GM12878 (cell line): Measurements from ENCODE around the gene TGM2. TPM values are rescaled to one million over a fixed set of nuclear protein-coding genes. Genes with fewer than 3 reads are reported as not detected.

Experiments used
- ATAC-seq: fragments of 200-7000 bp; cut with Tn5 transposase; 3 replicates; pipeline ENCODE4 v1.9.1; 2020; ENCODE audit warnings: mild to moderate bottlenecking, moderate library complexity
- BruUV-seq: library from RNA; stranded (reverse); fragments of 400-500 nt; replicated peaks from 2 replicates; lab custom pipeline; 2021; lab: Mats Ljungman, UMichigan
- CTCF ChIA-PET: fragments of 300-600 bp; sonication (Branson Sonifier 250); formaldehyde crosslinking; extraction: SDS; loops from one replicate; lab custom pipeline; 2021; ENCODE audit warnings: inconsistent platforms; lab: Yijun Ruan, JAX
- POLR2A ChIA-PET: fragments of 350-600 bp; formaldehyde crosslinking; extraction: SDS; loops from one replicate; lab custom pipeline; 2021; ENCODE audit warnings: inconsistent platforms; lab: Charles Lee
- RAD21 ChIA-PET: fragments of 300-600 bp; sonication (Branson Sonifier 250); formaldehyde crosslinking; loops from one replicate; lab custom pipeline; 2023; ENCODE audit warnings: antibody characterized with exemption; ENCODE audit not compliant: unreplicated experiment; lab: Charles Lee
- SMC1A ChIA-PET: fragments of 300-600 bp; sonication (Branson Sonifier 250); formaldehyde crosslinking; loops from one replicate; lab custom pipeline; 2023; ENCODE audit not compliant: unreplicated experiment, uncharacterized antibody; lab: Charles Lee
- DNase-seq: peaks from one replicate; pipeline ENCODE4 v3.0.0-alpha.2; 2011; ENCODE audit warnings: low read depth, low spot score
- FAIRE-seq: peaks from 3 replicates; lab custom pipeline; 2011; peaks lifted over from hg19 to GRCh38; lab: Jason Lieb, UNC
- H2AFZ ChIP-seq: 2 replicates; pipeline ENCODE4 v1.6.0; 2011; ENCODE audit warnings: low read depth, low read length, control low read depth; ENCODE audit not compliant: control insufficient read depth
- H3K27ac ChIP-seq: 2 replicates; pipeline ENCODE4 v1.5.1; 2011; ENCODE audit warnings: control low read depth; ENCODE audit not compliant: control insufficient read depth, insufficient read depth
- H3K27me3 ChIP-seq, 2 experiments: replicated peaks in 1 of 2; 2 replicates each; pipeline versions ENCODE4 v1.6.0 to v1.6.1; 2011; ENCODE audit warnings: low read length in 1 of 2; ENCODE audit not compliant: control insufficient read depth in 2 of 2, insufficient read depth in 2 of 2
- H3K36me3 ChIP-seq, 2 experiments: 2 replicates each; pipeline ENCODE4 v1.5.1; 2011; ENCODE audit warnings: low read length in 1 of 2; ENCODE audit not compliant: control insufficient read depth in 2 of 2, insufficient read depth in 2 of 2
- H3K4me1 ChIP-seq: 2 replicates; pipeline ENCODE4 v1.6.1; 2011; ENCODE audit warnings: mild to moderate bottlenecking, low read length, moderate library complexity, mixed read lengths; ENCODE audit not compliant: control insufficient read depth, insufficient read depth
- H3K4me2 ChIP-seq: 2 replicates; pipeline ENCODE4 v1.6.0; 2011; ENCODE audit warnings: control low read depth; ENCODE audit not compliant: control insufficient read depth, insufficient read depth
- H3K4me3 ChIP-seq: fragments of 200-600 bp; sonication (generic); 2 replicates; pipeline ENCODE4 v1.5.1; 2016
- H3K79me2 ChIP-seq: 2 replicates; pipeline ENCODE4 v1.6.0; 2011; ENCODE audit warnings: low read length; ENCODE audit not compliant: control insufficient read depth, insufficient read depth
- H3K9ac ChIP-seq: 2 replicates; pipeline ENCODE4 v1.8.0; 2011; ENCODE audit warnings: low read length, control low read depth, mixed read lengths; ENCODE audit not compliant: control insufficient read depth, insufficient read depth
- H3K9me3 ChIP-seq: replicated peaks from 3 replicates; pipeline ENCODE4 v1.5.1; 2011; ENCODE audit warnings: mild to moderate bottlenecking, low read length; ENCODE audit not compliant: control insufficient read depth, insufficient read depth
- H4K20me1 ChIP-seq: 2 replicates; pipeline ENCODE4 v1.6.0; 2011; ENCODE audit not compliant: control insufficient read depth, insufficient read depth
- CREB1 ChIP-seq: IDR thresholded peaks from 2 replicates; pipeline ENCODE4 v1.6.1; 2012; ENCODE audit warnings: low read depth, mild to moderate bottlenecking, inconsistent platforms
- EGR1 ChIP-seq, 2 experiments: IDR thresholded peaks; 1 replicate in 1 of 2; 2 replicates in 1 of 2; pipeline ENCODE4 v1.6.1; 2011 to 2012; ENCODE audit warnings: low read depth in 2 of 2, low read length in 2 of 2, borderline replicate concordance in 1 of 2, mild to moderate bottlenecking in 1 of 2, moderate library complexity in 1 of 2
- HSF1 ChIP-seq: fragments of 150-350 bp; IDR thresholded peaks from 2 replicates; pipeline ENCODE4 v1.6.1; 2014; ENCODE audit warnings: mild to moderate bottlenecking, low read depth, low read length
- IKZF2 ChIP-seq, 2 experiments: fragments of 450-650 bp; IDR thresholded peaks; 2 replicates each; pipeline ENCODE4 v1.6.1; 2017; ENCODE audit warnings: mild to moderate bottlenecking in 2 of 2, moderate library complexity in 2 of 2
- JUND ChIP-seq: IDR thresholded peaks from 2 replicates; pipeline ENCODE4 v1.6.1; 2012; ENCODE audit warnings: low read depth, mild to moderate bottlenecking, low read length, improper control_type of control experiment, moderate library complexity
- MEF2A ChIP-seq: IDR thresholded peaks from 2 replicates; pipeline ENCODE4 v1.6.1; 2011; ENCODE audit warnings: low read depth, mild to moderate bottlenecking, low read length, moderate library complexity; ENCODE audit not compliant: insufficient read depth
- MTA2 ChIP-seq: fragments of 450-650 bp; IDR thresholded peaks from 2 replicates; pipeline ENCODE4 v1.6.1; 2016; ENCODE audit warnings: low read depth, mild to moderate bottlenecking, moderate library complexity
- MYC ChIP-seq: IDR thresholded peaks from 2 replicates; pipeline ENCODE4 v1.6.1; 2011; ENCODE audit warnings: mild to moderate bottlenecking, low read length, moderate library complexity, inconsistent platforms; ENCODE audit not compliant: insufficient read depth, insufficient replicate concordance, insufficient read length, severe bottlenecking
- NFYB ChIP-seq: IDR thresholded peaks from 2 replicates; pipeline ENCODE4 v1.6.1; 2011; ENCODE audit warnings: low read depth, mild to moderate bottlenecking, low read length, improper control_type of control experiment, moderate library complexity; ENCODE audit not compliant: insufficient read depth
- POU2F2 ChIP-seq: IDR thresholded peaks from 3 replicates; pipeline ENCODE4 v1.6.1; 2011; ENCODE audit warnings: low read depth, mild to moderate bottlenecking, low read length, borderline replicate concordance
- STAT1 ChIP-seq: fragments of 450-650 bp; conservative IDR thresholded peaks from 2 replicates; pipeline ENCODE4 v1.6.1; 2014; ENCODE audit warnings: antibody characterized with exemption, mild to moderate bottlenecking
- USF1 ChIP-seq: IDR thresholded peaks from 2 replicates; pipeline ENCODE4 v1.6.1; 2011; ENCODE audit warnings: borderline replicate concordance, low read depth, mild to moderate bottlenecking, moderate library complexity, mixed read lengths, low read length; ENCODE audit not compliant: insufficient read depth; ENCODE audit errors: extremely low read length
- ZNF592 ChIP-seq: fragments of 450-650 bp; IDR thresholded peaks from 2 replicates; pipeline ENCODE4 v1.6.1; 2017; ENCODE audit warnings: mild to moderate bottlenecking, moderate library complexity
- ZZZ3 ChIP-seq: IDR thresholded peaks from 2 replicates; pipeline ENCODE4 v1.6.1; 2011; ENCODE audit warnings: low read depth; ENCODE audit not compliant: control insufficient read depth, insufficient read length
- WGBS: methylation state at CpG from one replicate; pipeline ENCODE4 v1.1.6; 2016; ENCODE audit warnings: low lambda C conversion rate; ENCODE audit not compliant: insufficient replicate concordance, insufficient coverage; ENCODE audit errors: missing lambda C conversion rate; 5-methylcytosine and 5-hydroxymethylcytosine counted together
- in situ Hi-C: fragments of 300-500 bp; cut with MboI; formaldehyde crosslinking; loops from 9 replicates; pipeline ENCODE4 v1.14.3; 2018; ENCODE audit warnings: mixed read lengths
- intact Hi-C: fragments of 100-400 bp; cut with micrococcal nuclease; formaldehyde crosslinking; loops from one replicate; pipeline ENCODE4 v1.14.2; 2022; ENCODE audit not compliant: unreplicated experiment
- polyA plus RNA-seq, 11 experiments: library from polyadenylated mRNA; depleted of rRNA in 4 of 11; unstranded in 6 of 11; stranded (reverse) in 5 of 11; fragments of >200 nt; fragmentation: Nextera tagmentation in 4 of 11; fragmentation: Illumina TruSeq in 1 of 11; extraction: Ambion mirVana in 4 of 11; extraction: Trizol in 1 of 11; gene quantifications; 1 replicate in 1 of 11; 2 replicates in 10 of 11; pipeline versions ENCODE4 v1.2.1 to v1.2.3, GENCODE V29; 2011 to 2016; ENCODE audit warnings: inconsistent platforms in 2 of 11, missing spikeins in 2 of 11, low read depth in 1 of 11
- total RNA-seq, 4 experiments: library from RNA; depleted of rRNA in 3 of 4; stranded (reverse); fragments of >200 nt in 3 of 4; fragmentation: Illumina TruSeq in 1 of 4; extraction: Trizol in 1 of 4; gene quantifications; 2 replicates each; pipeline versions ENCODE4 v1.2.1 to v1.2.3, GENCODE V29; 2013 to 2021
- TF ChIP-seq, protein P1 (sequence below): fragments of 450-650 bp; IDR thresholded peaks from 2 replicates; pipeline ENCODE4 v1.6.1; 2017; ENCODE audit warnings: mild to moderate bottlenecking

The TGM2 gene
- total and polyA plus RNA-seq, 10 of the 15 experiments (the other 5 are each of a cell fraction or from before 2014, with no cell fraction given) = 0.11 to 1.9 (median 0.51) TPM

- Histone ChIP-seq H3K27me3 (no peaks in the 10 kb centered on the region), H2AFZ (no peak overlapping the region), H4K20me1 (no peaks in the 10 kb centered on the region), H3K36me3 (no peaks in the 10 kb centered on the region), H3K9me3 (no peaks in the 10 kb centered on the region), H3K79me2 (no peaks in the 10 kb centered on the region), H3K4me2 (no peak overlapping the region), H3K9ac (no peak overlapping the region), H3K4me1 (peaks cover 4% of the 10 kb centered on the region; the same call in 1 of the 2 replicates), H3K4me3 (no peak overlapping the region), H3K27ac (no peak overlapping the region)
- no TSS peak for BruUV-seq
- in situ Hi-C loops (loop anchor here (25.0 kb wide), 1 partner anchor 100 kb away; no protein-coding TSS in a partner anchor), intact Hi-C loops (no loop called here)
- DNase-seq (no peak), FAIRE-seq (no peak), ATAC-seq (no peak)
- WGBS = 28% methylated on average over 2 of the region's 2 CpGs
- ChIA-PET RAD21 (interaction anchor here (1.0 to 5.1 kb wide), 5 partner anchors 19 to 101 kb away, joined by 3 to 59 read pairs (median 3); no protein-coding TSS in a partner anchor), CTCF (interaction anchor here (0.9 to 6.5 kb wide), 6 partner anchors 48 to 104 kb away, joined by 3 to 103 read pairs (median 18); no protein-coding TSS in a partner anchor), SMC1A (interaction anchor here (0.9 to 10.1 kb wide), 6 partner anchors 48 to 104 kb away, joined by 4 to 117 read pairs (median 6); no protein-coding TSS in a partner anchor), POLR2A (interaction anchor here (1.6 kb wide), 1 partner anchor 10 kb away, joined by 4 read pairs; no protein-coding TSS in a partner anchor)
- no peak for TF ChIP-seq MEF2A
- no peak for TF ChIP-seq ZZZ3
- TF ChIP-seq, protein P1, sequence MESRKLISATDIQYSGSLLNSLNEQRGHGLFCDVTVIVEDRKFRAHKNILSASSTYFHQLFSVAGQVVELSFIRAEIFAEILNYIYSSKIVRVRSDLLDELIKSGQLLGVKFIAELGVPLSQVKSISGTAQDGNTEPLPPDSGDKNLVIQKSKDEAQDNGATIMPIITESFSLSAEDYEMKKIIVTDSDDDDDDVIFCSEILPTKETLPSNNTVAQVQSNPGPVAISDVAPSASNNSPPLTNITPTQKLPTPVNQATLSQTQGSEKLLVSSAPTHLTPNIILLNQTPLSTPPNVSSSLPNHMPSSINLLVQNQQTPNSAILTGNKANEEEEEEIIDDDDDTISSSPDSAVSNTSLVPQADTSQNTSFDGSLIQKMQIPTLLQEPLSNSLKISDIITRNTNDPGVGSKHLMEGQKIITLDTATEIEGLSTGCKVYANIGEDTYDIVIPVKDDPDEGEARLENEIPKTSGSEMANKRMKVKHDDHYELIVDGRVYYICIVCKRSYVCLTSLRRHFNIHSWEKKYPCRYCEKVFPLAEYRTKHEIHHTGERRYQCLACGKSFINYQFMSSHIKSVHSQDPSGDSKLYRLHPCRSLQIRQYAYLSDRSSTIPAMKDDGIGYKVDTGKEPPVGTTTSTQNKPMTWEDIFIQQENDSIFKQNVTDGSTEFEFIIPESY = no peak
- no peak for TF ChIP-seq POU2F2
- no peak for TF ChIP-seq HSF1
- TF ChIP-seq USF1 = no peak
- no peak for TF ChIP-seq MYC
- TF ChIP-seq ZNF592 = no peak
- TF ChIP-seq EGR1 (IDR thresholded peaks at IDR 0.05; ENCODE audit: borderline replicate concordance in 1 of 2, low read depth in 2 of 2, low read length in 2 of 2) = no peak
- no peak for TF ChIP-seq JUND
- TF ChIP-seq CREB1 = no peak
- TF ChIP-seq IKZF2 (IDR thresholded peaks at IDR 0.05) = no peak
- TF ChIP-seq MTA2 = no peak
- no peak for TF ChIP-seq STAT1
- TF ChIP-seq NFYB = no peak
Observed at GRCh38 chr20:38162149-38162548, 2.9 kb downstream of the TGM2 start.
